K562 (cell line): Measurements from ENCODE around the gene PYDC1. TPM values are rescaled to one million over a fixed set of nuclear protein-coding genes. Genes with fewer than 3 reads are reported as not detected.

Experiments
- ATAC-seq: fragments of 200-7000 bp; cut with Tn5 transposase; 3 replicates; pipeline ENCODE4 v1.9.1; 2020; ENCODE audit warnings: moderate library complexity
- BruUV-seq: library from RNA; stranded (reverse); fragments of 400-500 nt; replicated peaks from 2 replicates; lab custom pipeline; 2021; lab: Mats Ljungman, UMichigan
- CTCF ChIA-PET: fragments of 300-600 bp; formaldehyde crosslinking; extraction: SDS; loops from one replicate; lab custom pipeline; 2021; ENCODE audit warnings: low intra/inter-chr PET ratio; lab: Yijun Ruan, JAX
- POLR2A ChIA-PET: fragments of 300-600, 350-650 bp; sonication (Branson Sonifier 250); formaldehyde crosslinking; extraction: SDS; loops from one replicate; lab custom pipeline; 2021; ENCODE audit warnings: antibody characterized with exemption, inconsistent platforms; lab: Yijun Ruan, JAX
- DNase-seq, 4 experiments: peaks; one replicate each; pipeline versions ENCODE4 v3.0.0 to v3.0.0-alpha.2; 2011 to 2018; ENCODE audit warnings: low spot score in 3 of 4, mixed read lengths in 3 of 4; ENCODE audit errors: extremely low read depth in 1 of 4
- FAIRE-seq: peaks from 2 replicates; lab custom pipeline; 2011; peaks lifted over from hg19 to GRCh38; lab: Jason Lieb, UNC
- H2AFZ ChIP-seq: 2 replicates; pipeline ENCODE4 v1.6.0; 2011; ENCODE audit warnings: low read depth, low read length, control low read depth, inconsistent platforms
- H3K27ac ChIP-seq: fragments of 200-600 bp; 3 replicates; pipeline ENCODE4 v1.8.0; 2011; ENCODE audit warnings: low read depth, mild to moderate bottlenecking, control low read depth, inconsistent platforms, low read length, moderate library complexity, mixed read lengths; ENCODE audit errors: extremely low read depth
- H3K27me3 ChIP-seq, 2 experiments: fragments of 300-600 bp in 1 of 2; 2 replicates in 1 of 2; 3 replicates in 1 of 2; pipeline versions ENCODE4 v1.6.0 to v1.8.0; 2011; ENCODE audit warnings: inconsistent platforms in 2 of 2, low read length in 2 of 2, mild to moderate bottlenecking in 1 of 2, mixed read lengths in 1 of 2, moderate library complexity in 1 of 2; ENCODE audit not compliant: control insufficient read depth in 2 of 2, insufficient read depth in 2 of 2
- H3K36me3 ChIP-seq: fragments of 300-600 bp; 3 replicates; pipeline ENCODE4 v1.8.0; 2011; ENCODE audit warnings: mild to moderate bottlenecking, low read length, inconsistent platforms; ENCODE audit not compliant: control insufficient read depth, insufficient read depth
- H3K4me1 ChIP-seq, 2 experiments: fragments of 200-600 bp in 1 of 2; replicated peaks in 1 of 2; 2 replicates in 1 of 2; 3 replicates in 1 of 2; pipeline versions ENCODE4 v1.5.1 to v1.8.0; 2011; ENCODE audit warnings: inconsistent platforms in 2 of 2, low read length in 2 of 2, mild to moderate bottlenecking in 1 of 2, mixed read lengths in 1 of 2, moderate library complexity in 1 of 2; ENCODE audit not compliant: control insufficient read depth in 2 of 2, insufficient read depth in 2 of 2
- H3K4me2 ChIP-seq: 2 replicates; pipeline ENCODE4 v1.6.1; 2011; ENCODE audit warnings: low read length, control low read depth, inconsistent platforms, mixed read lengths; ENCODE audit not compliant: insufficient read depth
- H3K4me3 ChIP-seq: fragments of 200-600 bp; sonication (generic), shearing (Covaris generic); 2 replicates; pipeline ENCODE4 v1.5.1; 2016; ENCODE audit warnings: control low read depth, inconsistent platforms
- H3K79me2 ChIP-seq: fragments of 200-600 bp; 3 replicates; pipeline ENCODE4 v1.8.0; 2011; ENCODE audit warnings: low read length, inconsistent platforms; ENCODE audit not compliant: control insufficient read depth, insufficient read depth
- H3K9ac ChIP-seq, 2 experiments: 2 replicates each; pipeline versions ENCODE4 v1.6.0 to v1.6.1; 2011; ENCODE audit warnings: low read depth in 2 of 2, low read length in 2 of 2, control low read depth in 1 of 2, inconsistent platforms in 1 of 2, mild to moderate bottlenecking in 1 of 2, mixed read lengths in 1 of 2; ENCODE audit not compliant: insufficient read depth in 1 of 2
- H3K9me1 ChIP-seq: one replicate; pipeline ENCODE4 v1.6.0; 2011; ENCODE audit warnings: inconsistent platforms, mild to moderate bottlenecking, low read length, moderate library complexity; ENCODE audit not compliant: control insufficient read depth, insufficient read depth
- H3K9me3 ChIP-seq: replicated peaks from 2 replicates; pipeline ENCODE4 v1.5.1; 2011; ENCODE audit warnings: low read depth, low read length, inconsistent platforms; ENCODE audit not compliant: control insufficient read depth, insufficient read depth
- H4K20me1 ChIP-seq: replicated peaks from 2 replicates; pipeline ENCODE4 v1.6.1; 2011; ENCODE audit warnings: low read length, inconsistent platforms, mixed read lengths; ENCODE audit not compliant: control insufficient read depth, insufficient read depth
- HNRNPL ChIP-seq: fragments of 200-400 bp; formaldehyde crosslinking; IDR thresholded peaks from 2 replicates; pipeline ENCODE4 v1.6.1; 2017; ENCODE audit warnings: low read depth, mild to moderate bottlenecking, low read length
- NR2C1 ChIP-seq, 2 experiments: fragments of 450-650 bp; IDR thresholded peaks; 2 replicates each; pipeline ENCODE4 v1.6.1; 2017; ENCODE audit warnings: mild to moderate bottlenecking in 2 of 2, antibody characterized with exemption in 1 of 2, inconsistent platforms in 1 of 2, missing compliant biosample characterization in 1 of 2, missing genetic modification characterization in 1 of 2
- PCBP1 ChIP-seq: fragments of 200-400 bp; formaldehyde crosslinking; IDR thresholded peaks from 2 replicates; pipeline ENCODE4 v1.6.1; 2018; ENCODE audit warnings: mild to moderate bottlenecking, low read depth, low read length; ENCODE audit not compliant: poor library complexity, severe bottlenecking
- RREB1 ChIP-seq: fragments of 250-450 bp; sonication (Bioruptor Pico); IDR thresholded peaks from 2 replicates; pipeline ENCODE4 v1.4.0; 2020
- ZBTB33 ChIP-seq: sonication (generic); formaldehyde crosslinking; IDR thresholded peaks from 2 replicates; pipeline ENCODE4 v1.8.1; 2023; ENCODE audit warnings: mild to moderate bottlenecking, missing genetic modification reagents
- WGBS: fragments of 100-300 bp; shearing (Covaris generic); methylation state at CpG from one replicate; pipeline ENCODE4 v1.1.6; 2016; ENCODE audit warnings: low coverage, mixed read lengths; ENCODE audit not compliant: insufficient coverage; ENCODE audit errors: missing lambda C conversion rate; 5-methylcytosine and 5-hydroxymethylcytosine counted together
- in situ Hi-C: fragments of 300-500 bp; cut with MboI; formaldehyde crosslinking; loops from 4 replicates; pipeline ENCODE4 v1.15.0; 2018; ENCODE audit warnings: inconsistent platforms, mixed read lengths
- intact Hi-C: fragments of 100-400 bp; cut with micrococcal nuclease; formaldehyde crosslinking; loops from 2 replicates; pipeline ENCODE4 v1.14.2; 2022
- polyA plus RNA-seq, 8 experiments: library from polyadenylated mRNA; depleted of rRNA in 4 of 8; stranded (reverse) in 5 of 8; unstranded in 3 of 8; fragments of >200 nt; fragmentation: Nextera tagmentation in 2 of 8; fragmentation: Illumina TruSeq in 1 of 8; extraction: Ambion mirVana in 2 of 8; extraction: Trizol in 1 of 8; gene quantifications; 2 replicates each; pipeline versions ENCODE4 v1.2.1 to v1.2.3, GENCODE V29; 2011 to 2014; ENCODE audit warnings: inconsistent platforms in 1 of 8, missing spikeins in 1 of 8
- total RNA-seq, 7 experiments: library from RNA; depleted of rRNA in 6 of 7; stranded (reverse); fragments of >200 nt in 6 of 7; fragmentation: Illumina TruSeq in 2 of 7; extraction: Trizol in 2 of 7; gene quantifications; 2 replicates each; pipeline versions ENCODE4 v1.2.1 to v1.2.3, GENCODE V29; 2011 to 2021; ENCODE audit warnings: low replicate concordance in 1 of 7

Gene PYDC1
- total and polyA plus RNA-seq, 9 of the 15 experiments (the other 6 are each of a cell fraction or from before 2014, with no cell fraction given) = not detected

GRCh38 chr16:31224092-31224955 is 7.4 kb upstream of the PYDC1 start:
- H3K4me3 ChIP-seq = no peak overlapping the region
- in situ Hi-C loops (no loop called here), intact Hi-C loops (no loop called here)
- DNase-seq (peak in 2 of 4 experiments; percentile 6 to 7), ATAC-seq (no peak), FAIRE-seq (no peak)
- no peaks in the 10 kb centered on the region for H4K20me1 ChIP-seq
- H2AFZ ChIP-seq = no peak overlapping the region
- BruUV-seq = no TSS peak
- H3K9me1 ChIP-seq = no peaks in the 10 kb centered on the region
- peaks cover 10 to 36% of the 10 kb centered on the region in 2 experiments for H3K4me1 ChIP-seq
- CTCF ChIA-PET = no interaction called here
- no peaks in the 10 kb centered on the region for H3K27me3 ChIP-seq
- POLR2A ChIA-PET = interaction anchor here (0.6 to 1.2 kb wide), 4 partner anchors 8 to 25 kb away, joined by 3 to 7 read pairs (median 5); no protein-coding TSS in a partner anchor
- H3K36me3 ChIP-seq = no peaks in the 10 kb centered on the region
- 93% methylated on average over 39 of the region's 80 CpGs for WGBS
- H3K79me2 ChIP-seq = no peaks in the 10 kb centered on the region
- H3K9ac ChIP-seq = no peak overlapping the region
- TF ChIP-seq RREB1 = no peak
- 0 out of 2 replicates have a peak, but pooled peaks have one; percentile 56 for TF ChIP-seq HNRNPL
- peak; percentile 48 for TF ChIP-seq PCBP1
- peak; percentile 96 for TF ChIP-seq ZBTB33 (CRISPR knock-in tag)
- TF ChIP-seq NR2C1 (IDR thresholded peaks at IDR 0.05) = no peak
- 0 out of 2 replicates have a peak, but pooled peaks have one; percentile 14 for TF ChIP-seq NR2C1 (tag; IDR thresholded peaks at IDR 0.05)
- no peaks in the 10 kb centered on the region for H3K9me3 ChIP-seq
- no peak overlapping the region for H3K4me2 ChIP-seq
- no peak overlapping the region for H3K27ac ChIP-seq
